ENCODE data around the gene IFNG-AS1. TPM values are rescaled to one million over a fixed set of nuclear protein-coding genes. Genes with fewer than 3 reads are reported as not detected.

IFNG-AS1 gene
- total and polyA plus RNA-seq, 2 experiments from 2014 or later = not detected

- no peaks in the 10 kb centered on the region for H3K9me2 ChIP-seq (replicated peaks; ENCODE audit: insufficient read depth)
- H3K9me3 ChIP-seq (ENCODE audit: low read depth) = no peaks in the 10 kb centered on the region
- no peak overlapping the region for H2AFZ ChIP-seq
- TF ChIP-seq EZH2 (IDR thresholded peaks at IDR 0.05; ENCODE audit: borderline replicate concordance) = no peak
- no peak for TF ChIP-seq CTCF (IDR thresholded peaks at IDR 0.05; ENCODE audit: poor library complexity)
- TF ChIP-seq EZH2phosphoT487 (IDR thresholded peaks at IDR 0.05; ENCODE audit: low read depth, severe bottlenecking, unreplicated experiment) = no peak
- no peaks in the 10 kb centered on the region for H3K4me1 ChIP-seq (ENCODE audit: insufficient read depth)
- no peak overlapping the region for H3K27ac ChIP-seq
- 97% methylated on average over 1 of the region's 1 CpG for WGBS (ENCODE audit: low lambda C conversion rate, missing lambda C conversion rate)
- H4K20me1 ChIP-seq (ENCODE audit: insufficient read depth, poor library complexity, severe bottlenecking) = no peaks in the 10 kb centered on the region
- H3K4me2 ChIP-seq = no peak overlapping the region
- no peaks in the 10 kb centered on the region for H3K79me2 ChIP-seq
- no peak overlapping the region for H3K4me3 ChIP-seq
- no peak for DNase-seq (ENCODE audit: low spot score)
- H3K36me3 ChIP-seq (replicated peaks; ENCODE audit: insufficient read depth, low read depth) = no peaks in the 10 kb centered on the region
- no peaks in the 10 kb centered on the region for H3K27me3 ChIP-seq
Observed at GRCh38 chr12:68065687-68066086, 76.4 kb downstream of the IFNG-AS1 start.

GRCh38 chr12:68067762-68068376, 78.6 kb downstream of the IFNG-AS1 start:
- Histone ChIP-seq H3K4me2 (no peak overlapping the region), H3K36me3 (replicated peaks; ENCODE audit: insufficient read depth, low read depth) (no peaks in the 10 kb centered on the region), H3K4me1 (ENCODE audit: insufficient read depth) (no peaks in the 10 kb centered on the region), H3K4me3 (no peak overlapping the region), H2AFZ (no peak overlapping the region), H3K9me3 (ENCODE audit: low read depth) (no peaks in the 10 kb centered on the region), H3K27me3 (no peaks in the 10 kb centered on the region), H3K9me2 (replicated peaks; ENCODE audit: insufficient read depth) (no peaks in the 10 kb centered on the region), H3K79me2 (no peaks in the 10 kb centered on the region), H4K20me1 (ENCODE audit: insufficient read depth, poor library complexity, severe bottlenecking) (no peaks in the 10 kb centered on the region), H3K27ac (no peak overlapping the region)
- WGBS (ENCODE audit: low lambda C conversion rate, missing lambda C conversion rate) = 81% methylated on average over 6 of the region's 6 CpGs
- TF ChIP-seq CTCF (IDR thresholded peaks at IDR 0.05; ENCODE audit: poor library complexity) (no peak), EZH2phosphoT487 (IDR thresholded peaks at IDR 0.05; ENCODE audit: low read depth, severe bottlenecking, unreplicated experiment) (no peak), EZH2 (IDR thresholded peaks at IDR 0.05; ENCODE audit: borderline replicate concordance) (no peak)
- DNase-seq (ENCODE audit: low spot score) = no peak

GRCh38 chr12:68069275-68069674, 80.0 kb downstream of the IFNG-AS1 start:
- Histone ChIP-seq H3K79me2 (no peaks in the 10 kb centered on the region), H2AFZ (no peak overlapping the region), H4K20me1 (ENCODE audit: insufficient read depth, poor library complexity, severe bottlenecking) (no peaks in the 10 kb centered on the region), H3K9me2 (replicated peaks; ENCODE audit: insufficient read depth) (no peaks in the 10 kb centered on the region), H3K27ac (no peak overlapping the region), H3K9me3 (ENCODE audit: low read depth) (no peaks in the 10 kb centered on the region), H3K4me3 (no peak overlapping the region), H3K4me1 (ENCODE audit: insufficient read depth) (no peaks in the 10 kb centered on the region), H3K4me2 (no peak overlapping the region), H3K36me3 (replicated peaks; ENCODE audit: insufficient read depth, low read depth) (no peaks in the 10 kb centered on the region), H3K27me3 (no peaks in the 10 kb centered on the region)
- TF ChIP-seq EZH2phosphoT487 (IDR thresholded peaks at IDR 0.05; ENCODE audit: low read depth, severe bottlenecking, unreplicated experiment) = no peak
- TF ChIP-seq EZH2 (IDR thresholded peaks at IDR 0.05; ENCODE audit: borderline replicate concordance) = no peak
- no peak for TF ChIP-seq CTCF (IDR thresholded peaks at IDR 0.05; ENCODE audit: poor library complexity)
- DNase-seq (ENCODE audit: low spot score) = no peak
- 89% methylated on average over 3 of the region's 3 CpGs for WGBS (ENCODE audit: low lambda C conversion rate, missing lambda C conversion rate)

Small RNA genes lying within 50 kb of the gene (small RNA-seq; reads per million reads assigned to genes)
- gene AC005294.1 (not detected), gene RPL39P28 (not detected)

Other genes with a start within 250 kb of the IFNG-AS1 start
- not detected in 2 replicates for gene IFNG, start 170.3 kb downstream of the IFNG-AS1 start, total RNA-seq
- not detected in 2 replicates for gene IFNG, start 170.3 kb downstream of the IFNG-AS1 start, polyA plus RNA-seq
- gene IL26, start 236.4 kb downstream of the IFNG-AS1 start, total RNA-seq = not detected in 2 replicates
- gene IL26, start 236.4 kb downstream of the IFNG-AS1 start, polyA plus RNA-seq = not detected in 2 replicates

All from hepatocyte (in vitro differentiated cells).